Measurements from ENCODE around the gene BAD.

BAD gene

DNA sequence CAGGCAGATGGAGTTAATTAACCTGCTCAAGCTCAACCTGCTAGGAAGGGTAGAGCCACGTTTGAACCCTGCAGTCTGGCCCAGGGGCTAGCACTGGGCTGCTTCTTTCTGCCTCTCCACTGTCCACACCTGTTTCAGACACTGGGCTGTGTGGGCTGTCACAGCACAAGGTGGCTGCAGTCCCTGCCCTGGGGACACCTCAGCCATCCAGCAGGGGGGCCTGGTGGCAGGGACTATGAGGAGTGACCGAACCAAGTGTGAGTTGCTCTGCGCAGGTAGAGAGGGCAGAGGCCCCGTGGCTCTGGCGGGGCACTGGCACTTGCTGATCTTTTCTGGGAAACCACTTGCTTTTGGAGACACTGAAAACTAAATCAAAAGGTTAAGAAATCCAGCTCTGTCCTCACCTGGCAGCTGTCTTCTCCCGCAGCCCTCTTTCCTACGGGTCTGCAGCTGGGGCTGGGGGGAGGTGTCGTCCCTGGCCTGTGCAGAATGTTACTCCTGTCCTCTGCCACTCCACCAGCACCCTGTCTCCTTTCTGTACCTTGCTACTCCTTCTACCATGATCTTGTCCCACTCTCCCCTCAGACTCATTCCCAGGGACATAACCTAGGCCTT lies 5.8 kb downstream of the BAD start:
- TF ChIP-seq, protein P1, sequence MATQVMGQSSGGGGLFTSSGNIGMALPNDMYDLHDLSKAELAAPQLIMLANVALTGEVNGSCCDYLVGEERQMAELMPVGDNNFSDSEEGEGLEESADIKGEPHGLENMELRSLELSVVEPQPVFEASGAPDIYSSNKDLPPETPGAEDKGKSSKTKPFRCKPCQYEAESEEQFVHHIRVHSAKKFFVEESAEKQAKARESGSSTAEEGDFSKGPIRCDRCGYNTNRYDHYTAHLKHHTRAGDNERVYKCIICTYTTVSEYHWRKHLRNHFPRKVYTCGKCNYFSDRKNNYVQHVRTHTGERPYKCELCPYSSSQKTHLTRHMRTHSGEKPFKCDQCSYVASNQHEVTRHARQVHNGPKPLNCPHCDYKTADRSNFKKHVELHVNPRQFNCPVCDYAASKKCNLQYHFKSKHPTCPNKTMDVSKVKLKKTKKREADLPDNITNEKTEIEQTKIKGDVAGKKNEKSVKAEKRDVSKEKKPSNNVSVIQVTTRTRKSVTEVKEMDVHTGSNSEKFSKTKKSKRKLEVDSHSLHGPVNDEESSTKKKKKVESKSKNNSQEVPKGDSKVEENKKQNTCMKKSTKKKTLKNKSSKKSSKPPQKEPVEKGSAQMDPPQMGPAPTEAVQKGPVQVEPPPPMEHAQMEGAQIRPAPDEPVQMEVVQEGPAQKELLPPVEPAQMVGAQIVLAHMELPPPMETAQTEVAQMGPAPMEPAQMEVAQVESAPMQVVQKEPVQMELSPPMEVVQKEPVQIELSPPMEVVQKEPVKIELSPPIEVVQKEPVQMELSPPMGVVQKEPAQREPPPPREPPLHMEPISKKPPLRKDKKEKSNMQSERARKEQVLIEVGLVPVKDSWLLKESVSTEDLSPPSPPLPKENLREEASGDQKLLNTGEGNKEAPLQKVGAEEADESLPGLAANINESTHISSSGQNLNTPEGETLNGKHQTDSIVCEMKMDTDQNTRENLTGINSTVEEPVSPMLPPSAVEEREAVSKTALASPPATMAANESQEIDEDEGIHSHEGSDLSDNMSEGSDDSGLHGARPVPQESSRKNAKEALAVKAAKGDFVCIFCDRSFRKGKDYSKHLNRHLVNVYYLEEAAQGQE (IDR thresholded peaks at IDR 0.05; ENCODE audit: insufficient read depth in 1 of 2, low read depth in 2 of 2, low read length in 2 of 2): no peak
- TF ChIP-seq FOXP2 (optimal IDR thresholded peaks at IDR 0.05; ENCODE audit: borderline replicate concordance, extremely low read depth, extremely low read length, insufficient read depth): no peak
- TF ChIP-seq TAF1 (IDR thresholded peaks at IDR 0.05; ENCODE audit: borderline replicate concordance, insufficient read depth, low read length): no peak
- no peak for TF ChIP-seq POLR2AphosphoS5 (IDR thresholded peaks at IDR 0.05; ENCODE audit: low read depth, low read length)
- TF ChIP-seq SIN3A (IDR thresholded peaks at IDR 0.05; ENCODE audit: borderline replicate concordance, insufficient read depth, low read length): no peak

DNA sequence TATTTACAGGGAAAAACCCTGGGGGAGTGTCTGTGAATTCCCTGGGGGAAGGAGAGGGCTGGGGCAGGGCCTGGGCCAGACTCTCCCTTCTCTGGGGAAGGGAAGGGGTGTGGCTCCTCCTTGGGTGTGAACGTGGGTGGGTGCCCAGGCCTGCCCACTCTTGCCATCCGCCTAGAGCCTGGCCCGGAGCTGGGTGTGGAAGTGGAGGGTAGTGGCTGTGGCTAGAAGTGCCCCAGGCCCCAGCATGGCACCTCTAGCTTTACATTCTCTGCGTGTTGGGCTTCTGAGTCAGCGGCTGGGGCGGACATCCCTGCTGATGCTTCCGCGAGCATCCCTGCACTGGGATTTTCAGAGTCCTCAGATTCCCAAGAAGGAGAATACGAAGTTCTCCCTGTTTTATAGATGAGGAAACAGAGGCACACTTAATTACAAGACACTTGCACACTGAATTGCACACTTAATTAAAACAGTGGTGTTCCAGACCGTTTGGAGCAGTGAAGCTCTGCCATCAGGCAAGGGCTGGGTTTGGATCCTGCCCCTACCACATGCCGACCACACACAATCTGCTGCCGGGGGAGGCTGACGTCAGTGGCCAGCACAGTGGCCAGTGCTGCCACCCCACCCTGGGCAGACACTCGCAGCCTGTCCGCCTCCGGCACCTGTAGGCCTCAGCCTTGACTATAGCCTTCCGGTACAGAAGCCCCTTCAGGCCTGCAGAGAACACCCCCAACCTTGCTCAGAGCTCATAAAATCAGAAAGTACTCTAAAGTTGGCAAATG lies 7.6 kb downstream of the BAD start:
- TF ChIP-seq, protein P1 (IDR thresholded peaks at IDR 0.05; ENCODE audit: insufficient read depth in 1 of 2, low read depth in 2 of 2, low read length in 2 of 2): no peak

DNA sequence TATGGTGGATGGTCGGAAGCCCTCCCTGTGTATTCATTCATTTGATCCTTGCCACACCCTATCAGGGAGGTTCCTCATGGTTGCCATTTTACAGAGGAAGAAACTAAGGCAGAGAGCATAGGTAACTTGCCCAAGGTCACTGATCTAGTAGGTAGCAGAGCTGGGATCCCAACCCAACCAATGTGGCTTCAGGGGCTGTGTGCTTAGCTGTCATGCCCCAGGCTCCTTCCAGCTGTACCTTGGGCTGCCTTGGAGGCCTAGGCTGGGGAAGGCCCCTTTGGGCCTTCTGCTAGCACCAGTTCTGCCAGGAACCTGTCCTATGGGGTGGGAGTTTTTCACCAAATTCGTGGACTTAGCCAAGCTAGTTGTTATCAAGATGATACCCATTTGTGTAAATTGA lies 8.6 kb downstream of the BAD start:
- TF ChIP-seq TAF1 (IDR thresholded peaks at IDR 0.05; ENCODE audit: borderline replicate concordance, insufficient read depth, low read length): no peak
- TF ChIP-seq, protein P1 (IDR thresholded peaks at IDR 0.05; ENCODE audit: insufficient read depth in 1 of 2, low read depth in 2 of 2, low read length in 2 of 2): no peak
- no peak for TF ChIP-seq FOXP2 (optimal IDR thresholded peaks at IDR 0.05; ENCODE audit: borderline replicate concordance, extremely low read depth, extremely low read length, insufficient read depth)
- no peak for TF ChIP-seq POLR2AphosphoS5 (IDR thresholded peaks at IDR 0.05; ENCODE audit: low read depth, low read length)
- TF ChIP-seq SIN3A (IDR thresholded peaks at IDR 0.05; ENCODE audit: borderline replicate concordance, insufficient read depth, low read length): no peak

DNA sequence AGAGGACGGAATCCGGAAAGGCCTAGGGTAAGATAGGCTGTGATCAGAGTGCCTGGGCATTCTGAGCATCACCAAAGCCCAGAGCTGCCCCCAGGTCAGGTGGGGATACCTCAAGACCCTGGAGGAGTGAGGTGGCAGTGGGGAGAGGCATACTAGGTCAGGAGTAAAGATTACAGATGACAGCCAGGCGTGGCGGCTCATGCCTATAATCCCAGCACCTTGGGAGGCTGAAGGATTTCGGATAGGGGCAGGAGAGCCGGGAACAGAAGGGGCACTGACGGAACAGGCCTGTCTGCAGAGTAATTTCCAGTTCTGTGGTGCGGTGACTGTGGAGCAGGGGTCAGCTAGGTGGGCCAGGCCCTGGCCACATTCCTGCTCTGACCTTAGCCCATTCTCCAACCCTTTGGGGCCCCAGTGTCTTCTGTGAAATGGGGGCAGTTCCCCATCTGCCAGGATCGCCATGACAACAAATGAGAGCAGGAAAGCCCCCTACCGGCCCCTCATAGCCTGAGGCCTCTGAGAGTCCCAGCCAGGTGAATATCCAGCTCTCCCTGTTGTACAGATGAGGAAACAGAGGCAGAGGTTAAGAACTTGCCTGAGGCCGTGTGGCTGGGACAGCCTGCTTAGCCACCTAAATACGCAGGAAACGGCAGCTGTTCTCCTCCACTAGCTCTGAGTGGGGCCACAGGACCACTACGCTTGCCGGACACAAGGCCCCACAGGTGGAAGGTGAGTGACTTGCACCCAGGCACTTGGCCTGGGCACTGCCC lies 9.2 kb downstream of the BAD start:
- TF ChIP-seq POLR2AphosphoS5 (IDR thresholded peaks at IDR 0.05; ENCODE audit: low read depth, low read length) (no peak), FOXP2 (optimal IDR thresholded peaks at IDR 0.05; ENCODE audit: borderline replicate concordance, extremely low read depth, extremely low read length, insufficient read depth) (no peak), TAF1 (IDR thresholded peaks at IDR 0.05; ENCODE audit: borderline replicate concordance, insufficient read depth, low read length) (no peak), SIN3A (IDR thresholded peaks at IDR 0.05; ENCODE audit: borderline replicate concordance, insufficient read depth, low read length) (no peak)
- TF ChIP-seq, protein P1 (IDR thresholded peaks at IDR 0.05; ENCODE audit: insufficient read depth in 1 of 2, low read depth in 2 of 2, low read length in 2 of 2): no peak

Measured in PFSK-1 (cell line).